HepG2 (cell line): ENCODE measurements around the gene DENND4B. TPM values are rescaled to one million over a fixed set of nuclear protein-coding genes. Genes with fewer than 3 reads are reported as not detected.

Experiments
- ATAC-seq: fragments of 200-7000 bp; cut with Tn5 transposase; 3 replicates; pipeline ENCODE4 v1.9.1; 2020; ENCODE audit warnings: mild to moderate bottlenecking, moderate library complexity
- BruUV-seq: library from RNA; stranded (reverse); fragments of 400-500 nt; replicated peaks from 2 replicates; lab custom pipeline; 2021; lab: Mats Ljungman, UMichigan
- CTCF ChIA-PET: fragments of 300-600 bp; formaldehyde crosslinking; extraction: SDS; loops from one replicate; lab custom pipeline; 2021; ENCODE audit warnings: low total read pairs, inconsistent platforms, low intra/inter-chr PET ratio; lab: Yijun Ruan, JAX
- POLR2A ChIA-PET: fragments of 350-600 bp; sonication (Branson Sonifier 250); formaldehyde crosslinking; loops from one replicate; lab custom pipeline; 2020; ENCODE audit warnings: antibody characterized with exemption, inconsistent platforms; lab: Yijun Ruan, JAX
- DNase-seq: peaks from one replicate; pipeline ENCODE4 v3.0.0-alpha.2; 2015; ENCODE audit warnings: low spot score
- FAIRE-seq: peaks from 3 replicates; lab custom pipeline; 2011; peaks lifted over from hg19 to GRCh38; lab: Jason Lieb, UNC
- H2AFZ ChIP-seq: one replicate; pipeline ENCODE4 v1.6.1; 2011; ENCODE audit warnings: low read length, inconsistent platforms
- H3K27ac ChIP-seq: fragments of 300-600 bp; 3 replicates; pipeline ENCODE4 v1.8.0; 2011; ENCODE audit warnings: mixed run types, mild to moderate bottlenecking, mixed read lengths, low read length, inconsistent platforms; ENCODE audit not compliant: insufficient read depth; ENCODE audit errors: extremely low read length
- H3K27me3 ChIP-seq, 2 experiments: fragments of 200-600 bp in 1 of 2; 2 replicates in 1 of 2; 3 replicates in 1 of 2; pipeline versions ENCODE4 v1.6.0 to v1.8.0; 2011; ENCODE audit warnings: low read length in 2 of 2, mild to moderate bottlenecking in 2 of 2, moderate library complexity in 2 of 2, inconsistent platforms in 1 of 2; ENCODE audit not compliant: insufficient read depth in 2 of 2, control insufficient read depth in 1 of 2
- H3K36me3 ChIP-seq, 2 experiments: fragments of 200-600 bp in 1 of 2; replicated peaks in 1 of 2; 2 replicates in 1 of 2; 3 replicates in 1 of 2; pipeline versions ENCODE4 v1.5.1 to v1.8.0; 2011; ENCODE audit warnings: low read length in 2 of 2, inconsistent platforms in 1 of 2; ENCODE audit not compliant: insufficient read depth in 2 of 2, control insufficient read depth in 1 of 2
- H3K4me1 ChIP-seq: 2 replicates; pipeline ENCODE4 v1.5.1; 2012; ENCODE audit warnings: low read length, inconsistent platforms; ENCODE audit not compliant: insufficient read depth
- H3K4me2 ChIP-seq: 2 replicates; pipeline ENCODE4 v1.6.0; 2011; ENCODE audit warnings: low read depth, low read length, inconsistent platforms
- H3K4me3 ChIP-seq, 3 experiments: fragments of 200-600 bp in 1 of 3; sonication (generic), shearing (Covaris generic) in 1 of 3; replicated peaks in 1 of 3; 2 replicates each; pipeline ENCODE4 v1.5.1; 2011 to 2016; ENCODE audit warnings: low read length in 3 of 3, inconsistent platforms in 2 of 3, low read depth in 2 of 3, mild to moderate bottlenecking in 2 of 3, control low read depth in 1 of 3, mixed read lengths in 1 of 3; ENCODE audit not compliant: insufficient read depth in 1 of 3
- H3K79me2 ChIP-seq: one replicate; pipeline ENCODE4 v1.6.1; 2011; ENCODE audit warnings: low read length, inconsistent platforms; ENCODE audit not compliant: insufficient read depth
- H3K9ac ChIP-seq: 2 replicates; pipeline ENCODE4 v1.6.0; 2011; ENCODE audit warnings: mild to moderate bottlenecking, low read depth, low read length, inconsistent platforms; ENCODE audit not compliant: insufficient read depth
- H3K9me3 ChIP-seq: 2 replicates; pipeline ENCODE4 v1.5.1; 2012; ENCODE audit warnings: mild to moderate bottlenecking, low read length
- H4K20me1 ChIP-seq: 2 replicates; pipeline ENCODE4 v1.6.0; 2011; ENCODE audit warnings: inconsistent platforms, mild to moderate bottlenecking, low read length, moderate library complexity; ENCODE audit not compliant: insufficient read depth
- AGO2 ChIP-seq: fragments of 200-400 bp; formaldehyde crosslinking; optimal IDR thresholded peaks from 2 replicates; pipeline ENCODE3; 2017; ENCODE audit warnings: mild to moderate bottlenecking, low read depth, low read length, moderate library complexity
- PATZ1 ChIP-seq: sonication (generic); formaldehyde crosslinking; IDR thresholded peaks from 2 replicates; pipeline ENCODE4 v1.4.0; 2020; ENCODE audit warnings: missing genetic modification reagents
- RBM39 ChIP-seq: fragments of 200-400 bp; formaldehyde crosslinking; IDR thresholded peaks from one replicate; pipeline ENCODE4 v1.6.1; 2018; ENCODE audit warnings: antibody characterized with exemption, mild to moderate bottlenecking, low read depth, low read length; ENCODE audit not compliant: poor library complexity, severe bottlenecking
- TERF1 ChIP-seq: sonication (generic); formaldehyde crosslinking; IDR thresholded peaks from 2 replicates; pipeline ENCODE4 v1.8.0; 2022; ENCODE audit warnings: mild to moderate bottlenecking, missing genetic modification reagents, moderate library complexity
- ZFP36L1 ChIP-seq: sonication (generic); formaldehyde crosslinking; IDR thresholded peaks from 2 replicates; pipeline ENCODE4 v1.8.0; 2022; ENCODE audit warnings: mild to moderate bottlenecking, missing genetic modification reagents, moderate library complexity
- ZNF549 ChIP-seq: sonication (generic); formaldehyde crosslinking; IDR thresholded peaks from 2 replicates; pipeline ENCODE4 v1.5.0; 2020; ENCODE audit warnings: missing genetic modification reagents
- ZNF720 ChIP-seq: sonication (generic); formaldehyde crosslinking; IDR thresholded peaks from 2 replicates; pipeline ENCODE4 v1.4.0; 2020; ENCODE audit warnings: missing genetic modification reagents
- WGBS: methylation state at CpG from one replicate; pipeline ENCODE4 v1.1.6; 2017; ENCODE audit warnings: low lambda C conversion rate; 5-methylcytosine and 5-hydroxymethylcytosine counted together
- in situ Hi-C: cut with HindIII; loops from 2 replicates; pipeline ENCODE4 v1.10.0; 2017; ENCODE audit warnings: low pct_unique_long_range_greater_than_20kb; ENCODE audit not compliant: extremely low pct_ligation_motif_present
- intact Hi-C: fragments of 100-400 bp; cut with micrococcal nuclease; formaldehyde crosslinking; loops from one replicate; pipeline ENCODE4 v1.10.0; 2022; ENCODE audit not compliant: unreplicated experiment
- polyA plus RNA-seq, 8 experiments: library from polyadenylated mRNA; depleted of rRNA in 3 of 8; stranded (reverse) in 7 of 8; unstranded in 1 of 8; fragments of >200 nt; fragmentation: Illumina TruSeq in 4 of 8; extraction: Trizol in 4 of 8; gene quantifications; 2 replicates each; pipeline versions ENCODE4 v1.2.1 to v1.2.3, GENCODE V29; 2011 to 2016; ENCODE audit warnings: low read depth in 4 of 8, missing spikeins in 1 of 8, mixed read lengths in 1 of 8; ENCODE audit not compliant: insufficient read depth in 1 of 8
- total RNA-seq, 5 experiments: library from RNA; depleted of rRNA; stranded (reverse); fragments of >200 nt; fragmentation: Illumina TruSeq; extraction: Trizol; gene quantifications; 2 replicates each; pipeline ENCODE4 v1.2.3, GENCODE V29; 2016; ENCODE audit warnings: low read depth in 1 of 5
- TF ChIP-seq, protein P1 (sequence below): sonication (generic); formaldehyde crosslinking; IDR thresholded peaks from 2 replicates; pipeline ENCODE4 v1.5.0; 2020; ENCODE audit warnings: mild to moderate bottlenecking, missing genetic modification reagents
- TF ChIP-seq, protein P2 (sequence below): sonication (generic); formaldehyde crosslinking; IDR thresholded peaks from 2 replicates; pipeline ENCODE4 v1.4.0; 2020; ENCODE audit warnings: low read depth, mild to moderate bottlenecking, missing genetic modification reagents

Gene DENND4B
- total and polyA plus RNA-seq, 2 of the 13 experiments (the other 11 are each of a cell fraction or from before 2014, with no cell fraction given), result 15.1 to 20.3 TPM

- intact Hi-C loops, result no loop called here
- CTCF ChIA-PET, result no interaction called here
- peaks cover 24 to 51% of the 10 kb centered on the region in 2 experiments for H3K36me3 ChIP-seq
- no peak for DNase-seq
- TF ChIP-seq ZNF720, result no peak
- TF ChIP-seq TERF1 (CRISPR knock-in tag), result no peak
- TF ChIP-seq AGO2, result peak; percentile 37
- TF ChIP-seq, all 625 proteins: peak for 1
- POLR2A ChIA-PET, result interaction anchor here (0.9 kb wide), 1 partner anchor 12 kb away, joined by 7 read pairs; the partner anchor contains the start of gene GATAD2B
- H3K4me1 ChIP-seq, result no peaks in the 10 kb centered on the region
- H3K9me3 ChIP-seq, result no peaks in the 10 kb centered on the region
- WGBS, result 95% methylated on average over 9 of the region's 9 CpGs
- no peaks in the 10 kb centered on the region for H3K79me2 ChIP-seq
- ATAC-seq (no peak), FAIRE-seq (no peak)
- H3K27me3 ChIP-seq, result no peaks in the 10 kb centered on the region
- no TSS peak for BruUV-seq
- H3K4me2 ChIP-seq, result no peak overlapping the region
- H3K4me3 ChIP-seq, result no peak overlapping the region
- no peak overlapping the region for H2AFZ ChIP-seq
- H3K27ac ChIP-seq, result no peak overlapping the region
- H4K20me1 ChIP-seq, result no peaks in the 10 kb centered on the region
- in situ Hi-C loops, result no loop called here
- H3K9ac ChIP-seq, result no peak overlapping the region
Observed at GRCh38 chr1:153934746-153935145, 11.8 kb downstream of the DENND4B start.

DNA sequence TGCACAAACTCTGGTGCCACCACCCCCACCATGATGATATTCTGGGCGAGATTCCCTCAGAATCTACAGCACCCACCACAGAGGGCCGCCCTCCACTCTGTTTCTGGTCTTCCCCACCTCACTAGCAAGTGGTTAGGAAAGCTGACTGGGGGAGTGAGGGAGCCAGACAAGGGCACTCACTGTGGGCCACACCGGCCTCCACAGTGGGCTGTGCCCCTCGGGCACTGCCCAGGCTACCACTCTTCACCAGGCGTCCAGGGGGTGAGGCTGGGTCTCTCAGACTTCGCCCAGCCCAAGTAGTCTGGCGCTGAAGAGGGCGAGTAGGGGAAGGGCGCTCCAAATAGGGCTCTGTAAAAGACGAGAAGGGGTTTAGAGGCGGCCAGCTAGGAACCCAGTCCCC is 12.6 kb downstream of the DENND4B start:
- in situ Hi-C loops, result no loop called here
- Histone ChIP-seq H3K9ac (no peak overlapping the region), H3K27ac (no peak overlapping the region), H3K27me3 (no peaks in the 10 kb centered on the region), H3K9me3 (no peaks in the 10 kb centered on the region), H2AFZ (no peak overlapping the region), H4K20me1 (no peaks in the 10 kb centered on the region), H3K4me2 (no peak overlapping the region), H3K36me3 (peaks cover 22 to 47% of the 10 kb centered on the region in 2 experiments), H3K4me3 (no peak overlapping the region), H3K79me2 (no peaks in the 10 kb centered on the region), H3K4me1 (no peaks in the 10 kb centered on the region)
- ATAC-seq (no peak), DNase-seq (no peak), FAIRE-seq (no peak)
- ChIA-PET CTCF (no interaction called here), POLR2A (interaction anchor here (0.9 kb wide), 1 partner anchor 11 kb away, joined by 7 read pairs; the partner anchor contains the start of gene GATAD2B)
- BruUV-seq, result no TSS peak
- intact Hi-C loops, result no loop called here
- WGBS, result over 99% methylated on average over 11 of the region's 11 CpGs
- TF ChIP-seq PATZ1 (no peak), ZNF549 (CRISPR knock-in tag) (no peak), ZFP36L1 (CRISPR knock-in tag) (no peak), RBM39 (no peak)
- TF ChIP-seq, protein P1, sequence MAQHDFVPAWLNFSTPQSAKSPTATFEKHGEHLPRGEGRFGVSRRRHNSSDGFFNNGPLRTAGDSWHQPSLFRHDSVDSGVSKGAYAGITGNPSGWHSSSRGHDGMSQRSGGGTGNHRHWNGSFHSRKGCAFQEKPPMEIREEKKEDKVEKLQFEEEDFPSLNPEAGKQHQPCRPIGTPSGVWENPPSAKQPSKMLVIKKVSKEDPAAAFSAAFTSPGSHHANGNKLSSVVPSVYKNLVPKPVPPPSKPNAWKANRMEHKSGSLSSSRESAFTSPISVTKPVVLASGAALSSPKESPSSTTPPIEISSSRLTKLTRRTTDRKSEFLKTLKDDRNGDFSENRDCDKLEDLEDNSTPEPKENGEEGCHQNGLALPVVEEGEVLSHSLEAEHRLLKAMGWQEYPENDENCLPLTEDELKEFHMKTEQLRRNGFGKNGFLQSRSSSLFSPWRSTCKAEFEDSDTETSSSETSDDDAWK (CRISPR knock-in tag), result no peak
- TF ChIP-seq, protein P2, sequence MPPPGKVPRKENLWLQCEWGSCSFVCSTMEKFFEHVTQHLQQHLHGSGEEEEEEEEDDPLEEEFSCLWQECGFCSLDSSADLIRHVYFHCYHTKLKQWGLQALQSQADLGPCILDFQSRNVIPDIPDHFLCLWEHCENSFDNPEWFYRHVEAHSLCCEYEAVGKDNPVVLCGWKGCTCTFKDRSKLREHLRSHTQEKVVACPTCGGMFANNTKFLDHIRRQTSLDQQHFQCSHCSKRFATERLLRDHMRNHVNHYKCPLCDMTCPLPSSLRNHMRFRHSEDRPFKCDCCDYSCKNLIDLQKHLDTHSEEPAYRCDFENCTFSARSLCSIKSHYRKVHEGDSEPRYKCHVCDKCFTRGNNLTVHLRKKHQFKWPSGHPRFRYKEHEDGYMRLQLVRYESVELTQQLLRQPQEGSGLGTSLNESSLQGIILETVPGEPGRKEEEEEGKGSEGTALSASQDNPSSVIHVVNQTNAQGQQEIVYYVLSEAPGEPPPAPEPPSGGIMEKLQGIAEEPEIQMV, result no peak
